Erythroblast (primary cell): ENCODE data around the gene LPO.

Experiments used
- GATA1 ChIP-seq: IDR thresholded peaks from 2 replicates; pipeline ENCODE4 v1.6.1; 2011; ENCODE audit warnings: low read depth, mild to moderate bottlenecking, control low read depth, low read length, moderate library complexity
- POLR2A ChIP-seq: IDR thresholded peaks from 2 replicates; pipeline ENCODE4 v1.6.1; 2011; ENCODE audit warnings: mild to moderate bottlenecking, low read length

DNA sequence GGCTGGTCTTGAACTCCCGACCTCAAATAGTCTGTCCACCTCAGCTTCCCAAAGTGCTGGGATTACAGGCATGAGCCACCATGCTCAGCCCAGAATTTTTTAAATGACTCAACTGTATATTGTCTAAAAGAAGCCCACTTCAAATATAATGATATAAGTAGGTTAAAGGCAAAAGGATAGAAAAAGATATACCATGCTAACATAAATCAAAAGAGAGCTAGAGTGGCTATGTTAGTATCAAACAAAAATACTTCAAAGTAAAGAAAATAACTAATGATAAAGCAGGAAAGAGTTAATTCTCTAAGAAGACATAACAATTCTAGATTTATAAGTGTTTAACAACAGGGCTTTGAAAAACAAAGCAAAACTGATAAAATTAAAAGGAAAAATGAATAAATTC is 55.6 kb downstream of the LPO start:
- TF ChIP-seq POLR2A, result no peak
- no peak for TF ChIP-seq GATA1
